HG03457 (cell line): ENCODE data around the gene OPALIN.
A peak's percentile ranks its signal among the peaks of the same experiment; 100 is the strongest.

Experiments used
- ATAC-seq: cut with Tn5 transposase; IDR thresholded peaks from one replicate; pipeline ENCODE4 v1.9.1; 2021; ENCODE audit warnings: moderate number of reproducible peaks; ENCODE audit not compliant: unreplicated experiment

The OPALIN gene, protein sequence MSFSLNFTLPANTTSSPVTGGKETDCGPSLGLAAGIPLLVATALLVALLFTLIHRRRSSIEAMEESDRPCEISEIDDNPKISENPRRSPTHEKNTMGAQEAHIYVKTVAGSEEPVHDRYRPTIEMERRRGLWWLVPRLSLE

DNA sequence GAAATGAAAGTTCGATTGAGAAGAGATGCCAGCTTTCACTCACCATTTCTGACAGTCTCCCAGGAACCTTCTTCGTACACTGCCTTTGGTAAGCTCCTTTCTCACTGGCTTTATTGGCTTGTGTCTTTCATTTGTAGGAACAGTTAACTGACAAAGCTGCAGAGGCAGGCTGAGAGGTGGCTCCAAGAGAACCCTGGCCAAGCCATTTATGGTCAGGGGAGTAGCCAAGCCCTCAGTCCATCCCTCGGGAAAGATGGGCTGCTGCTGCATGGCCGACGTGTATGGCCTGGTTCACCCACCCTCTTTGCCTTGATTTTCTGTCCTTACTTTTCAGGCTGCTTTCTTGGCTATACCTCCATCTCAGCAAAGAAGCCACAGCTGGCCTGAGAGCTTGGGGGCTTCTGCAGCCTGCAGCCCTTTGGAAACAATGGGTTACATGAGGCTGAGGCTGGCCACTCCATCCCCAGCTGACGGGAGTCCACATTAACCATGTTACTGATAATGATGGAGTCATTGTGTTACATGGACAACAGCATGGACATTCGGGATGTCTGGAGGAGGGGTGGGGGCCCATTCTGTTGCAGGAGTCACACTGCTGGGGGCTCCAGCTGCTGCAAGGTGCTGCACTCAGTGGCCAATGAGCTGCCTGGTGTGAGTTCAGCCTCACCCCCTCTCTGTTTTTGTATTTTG lies at the start of gene OPALIN:
OPALIN (minus strand) TSS at position 152 of the 690 bp plus-strand sequence; CDS start at position 46, 106 bp downstream.
- no peak for ATAC-seq

DNA sequence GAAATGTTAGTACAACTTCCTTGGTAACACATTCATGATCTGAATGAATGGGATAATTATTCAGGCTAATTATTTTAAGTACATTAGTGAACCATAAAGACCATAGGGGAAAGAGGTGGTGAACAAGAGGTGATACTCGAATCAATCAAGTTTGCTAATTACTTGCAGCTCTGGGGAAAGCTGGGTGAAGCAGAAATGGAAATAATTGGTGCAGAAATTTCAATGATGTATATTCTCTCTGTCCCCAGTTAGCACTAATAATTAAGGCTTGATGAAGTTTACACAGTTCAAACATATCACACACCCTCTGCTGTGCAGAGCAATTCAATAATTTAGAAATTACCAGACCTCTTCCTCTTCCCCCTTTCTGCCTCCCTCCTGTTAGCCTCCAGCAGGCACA lies 49.4 kb upstream of the OPALIN start:
- ATAC-seq, result no peak

DNA sequence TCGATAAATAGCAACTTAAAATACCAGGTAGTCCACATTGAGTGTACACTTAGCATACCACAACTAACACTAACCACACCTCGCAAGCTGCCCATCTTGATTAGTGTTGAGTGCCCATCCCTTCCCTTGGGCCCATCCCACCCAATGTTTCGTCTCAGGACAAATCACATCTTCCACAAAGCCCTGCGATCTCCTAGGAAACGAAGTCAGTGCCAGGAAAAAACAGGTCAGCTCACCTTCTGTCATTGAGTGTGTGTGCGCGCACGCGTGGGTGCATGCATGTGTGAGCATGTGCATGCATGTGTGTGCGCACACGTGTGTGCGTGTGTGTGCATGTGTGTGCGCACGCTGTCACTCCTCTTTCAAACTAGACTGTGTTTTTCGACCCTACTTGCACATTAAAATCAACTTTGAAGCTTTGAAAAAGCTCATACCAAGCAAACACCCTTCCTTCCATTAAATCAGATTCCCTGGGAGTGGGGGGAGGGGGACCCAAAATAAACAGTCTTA lies 48.8 kb upstream of the OPALIN start:
- ATAC-seq, result no peak

DNA sequence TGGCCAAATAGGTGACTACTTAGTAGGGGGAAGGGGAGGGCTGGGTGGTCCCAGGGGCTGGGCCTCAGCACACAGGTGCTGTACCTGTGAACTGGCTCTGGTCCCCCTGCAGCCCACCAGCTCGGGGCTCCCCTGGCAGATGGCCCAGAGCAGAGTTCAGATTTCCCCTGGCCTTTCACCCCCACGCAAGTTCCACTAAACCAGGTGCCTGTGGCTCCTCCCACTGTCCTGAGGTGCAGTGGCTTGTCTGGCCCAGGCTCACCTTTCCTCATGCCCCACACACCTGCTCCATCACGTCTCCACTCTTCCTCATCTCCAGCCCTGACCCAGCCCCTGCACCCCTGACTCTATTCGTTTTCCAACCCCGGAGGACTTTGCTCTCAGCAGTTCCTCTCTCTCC lies 47.3 kb upstream of the OPALIN start:
- no peak for ATAC-seq

DNA sequence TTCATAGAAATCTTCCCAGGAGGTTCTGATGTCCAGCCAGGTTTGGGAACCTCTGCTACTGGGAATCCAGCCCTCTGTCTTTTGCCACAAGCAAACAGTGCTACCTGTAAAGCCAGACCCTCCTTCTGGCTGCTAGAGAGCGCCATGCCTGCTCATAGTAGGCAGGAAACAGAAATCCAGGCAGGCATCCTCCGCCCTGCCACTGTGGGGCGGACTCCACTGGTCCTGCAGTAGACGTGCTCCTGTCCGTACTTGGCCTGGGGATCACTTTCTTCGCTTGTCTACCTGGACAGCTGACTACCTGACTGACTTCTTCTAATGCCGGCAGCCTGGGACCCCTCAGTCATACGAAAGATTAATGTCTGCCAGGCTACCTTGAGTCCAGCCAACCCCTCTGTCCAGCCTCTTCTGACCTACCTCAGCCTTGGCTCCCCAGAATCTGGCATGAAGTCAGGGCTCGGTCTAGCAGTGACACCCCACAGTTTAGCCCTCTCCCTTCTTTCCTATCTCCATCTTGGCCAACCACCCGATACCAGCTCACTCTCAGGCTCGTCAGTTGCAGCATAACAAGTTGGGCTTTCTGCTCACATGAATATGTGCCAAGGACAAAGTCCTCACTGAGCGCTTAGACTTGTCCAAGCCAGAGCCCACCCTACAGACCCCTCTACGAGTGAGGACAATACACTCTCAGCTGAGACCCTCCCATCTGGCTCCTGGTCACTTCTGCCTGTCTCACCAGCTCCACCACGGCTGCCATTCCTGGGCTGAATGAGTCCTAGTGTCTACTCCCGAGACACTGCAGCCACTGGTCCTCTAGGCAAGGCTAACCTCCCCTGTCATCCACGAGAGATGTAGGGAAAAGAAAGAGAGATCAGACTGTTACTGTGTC lies 43.9 kb upstream of the OPALIN start:
- no peak for ATAC-seq

DNA sequence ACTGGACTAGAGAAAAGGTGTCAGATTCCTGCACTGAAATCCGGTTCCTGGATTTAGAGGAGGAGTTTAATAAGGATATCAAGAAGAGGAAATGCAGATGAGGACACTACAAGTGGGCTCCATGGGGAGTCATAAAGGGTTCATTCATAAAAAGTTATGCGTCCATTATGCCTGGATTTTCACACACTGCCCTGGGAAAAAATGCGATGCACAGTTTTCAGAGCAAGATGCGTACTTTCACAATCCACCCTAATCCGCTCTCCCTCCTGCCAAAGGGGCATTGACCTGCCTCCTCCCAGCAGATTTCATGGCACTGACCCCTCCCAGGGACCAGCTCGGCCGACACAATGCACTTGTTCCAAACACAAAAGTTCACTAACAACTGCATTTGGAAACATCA lies 42.2 kb upstream of the OPALIN start:
- no peak for ATAC-seq

DNA sequence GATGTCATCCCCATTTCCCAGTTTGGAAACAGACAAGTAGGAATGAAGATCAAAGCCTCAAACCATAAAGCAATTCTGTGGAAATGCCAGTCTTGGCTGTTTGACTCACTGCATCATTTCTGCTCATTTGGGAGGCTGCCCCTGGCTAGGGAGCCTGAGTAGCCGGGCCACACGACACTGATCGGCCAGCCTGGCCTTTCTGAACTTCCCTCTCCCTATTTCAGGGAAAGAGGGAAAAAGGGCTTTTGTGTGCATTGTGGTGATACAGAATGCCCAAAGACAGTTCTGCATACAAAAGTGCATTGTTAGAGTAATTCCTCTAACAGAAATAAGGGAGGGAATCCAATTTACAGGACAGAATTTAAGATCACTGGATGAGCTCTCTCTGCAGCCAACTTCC lies 41.7 kb upstream of the OPALIN start:
- no peak for ATAC-seq

DNA sequence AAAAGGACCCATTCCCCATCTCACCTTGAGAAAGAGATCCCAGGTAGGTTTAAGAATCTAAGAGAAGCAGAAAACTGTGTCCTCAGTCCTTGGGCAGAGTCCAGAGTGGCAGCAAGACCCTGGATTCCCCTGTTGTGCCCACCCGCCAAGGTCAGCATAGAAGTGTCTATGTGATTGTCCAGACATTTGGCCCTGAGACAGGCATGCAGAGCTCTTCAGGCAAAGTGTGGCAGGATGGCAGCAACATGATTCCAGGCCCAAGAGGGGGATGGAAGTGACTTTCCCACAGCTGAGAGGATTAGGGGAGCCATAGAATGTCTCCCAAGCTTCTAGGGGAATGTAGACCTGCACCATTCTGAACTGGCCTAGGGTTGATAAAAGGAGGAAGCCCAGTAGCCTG lies 39.1 kb upstream of the OPALIN start:
- no peak for ATAC-seq

DNA sequence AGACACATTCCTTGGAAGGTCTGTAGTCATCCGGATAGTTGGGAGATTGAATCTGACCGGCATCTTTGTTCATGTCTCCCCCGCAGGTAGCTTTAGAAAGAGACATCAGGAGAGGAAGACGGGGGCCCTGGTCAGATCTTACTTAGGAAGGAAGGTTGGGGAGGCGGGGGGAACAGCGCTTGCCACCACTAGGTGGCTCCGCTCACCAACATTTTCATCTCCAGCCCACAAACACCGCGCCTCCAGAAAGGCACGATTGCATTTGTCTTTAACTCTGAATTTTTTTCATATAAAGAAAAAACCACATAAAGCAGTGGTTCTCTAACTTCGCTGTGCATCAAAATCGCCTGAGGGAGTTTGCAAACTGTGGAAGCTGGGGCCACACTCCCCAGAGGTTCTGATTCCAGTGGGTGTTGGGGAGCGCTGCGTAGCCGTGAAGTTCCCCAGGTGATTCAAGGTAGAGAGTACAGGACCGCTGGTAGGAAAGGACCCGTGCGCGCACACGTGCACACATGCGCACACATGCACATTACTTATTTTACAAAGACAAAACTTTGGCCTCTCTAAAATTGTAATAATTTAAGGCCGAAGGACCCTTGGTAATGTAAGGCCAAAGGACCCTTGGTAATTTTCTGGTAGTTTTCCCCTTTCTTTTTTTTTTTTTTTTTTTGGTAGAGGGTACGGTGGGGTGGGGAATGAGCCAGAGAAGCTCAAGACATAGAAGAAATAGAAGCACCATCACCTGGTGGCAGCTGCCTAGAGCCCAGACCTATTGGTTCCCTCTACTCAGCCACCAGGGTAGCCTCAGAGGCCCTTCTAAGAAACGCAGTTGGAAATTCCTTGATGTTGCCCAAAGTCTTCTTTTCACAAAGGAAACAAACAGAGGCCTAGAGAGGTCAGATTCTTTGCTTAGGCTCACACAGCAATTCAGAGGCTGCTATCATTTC lies 37.4 kb upstream of the OPALIN start:
- ATAC-seq, result no peak

DNA sequence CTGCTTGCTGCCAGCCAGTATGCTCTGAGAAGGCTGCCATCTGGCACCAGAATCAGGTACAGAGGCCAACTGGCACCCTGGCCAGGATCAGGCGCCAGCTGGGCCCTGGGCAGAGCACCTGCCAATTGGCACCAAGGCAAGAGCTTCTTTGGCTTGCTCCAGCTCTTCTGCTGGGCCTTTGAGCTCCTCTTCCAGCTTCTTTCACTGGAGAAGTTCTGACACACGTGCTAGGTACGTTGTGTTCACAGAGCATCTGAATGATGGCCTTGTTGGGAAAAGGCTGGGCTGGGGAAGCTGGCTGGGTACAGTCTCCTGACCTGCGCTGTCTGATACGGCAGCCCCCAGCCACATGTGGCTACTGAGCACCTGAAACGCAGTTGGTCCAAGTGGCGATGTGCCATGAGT lies 31.7 kb upstream of the OPALIN start:
- ATAC-seq, result no peak

DNA sequence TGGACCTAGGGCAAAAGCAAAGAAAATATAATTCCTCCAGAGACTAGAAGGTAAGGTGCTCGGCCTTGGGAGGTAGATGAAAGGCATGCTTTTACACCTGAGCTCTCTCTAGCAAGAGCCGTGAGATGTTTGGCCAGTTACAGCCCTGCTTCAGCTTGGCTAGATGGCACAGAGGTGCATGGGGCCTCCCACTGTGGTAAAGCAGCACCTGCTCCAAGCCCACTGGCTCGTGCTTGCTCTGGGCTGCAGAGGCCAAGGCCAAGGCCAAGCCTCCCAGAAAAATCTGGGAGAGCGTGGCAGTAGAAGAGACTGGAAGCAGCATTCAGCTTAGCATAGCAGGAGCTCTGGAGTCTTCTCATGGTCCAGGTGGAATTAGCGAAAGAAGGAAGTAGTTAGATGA lies 31.0 kb upstream of the OPALIN start:
- ATAC-seq, result no peak

DNA sequence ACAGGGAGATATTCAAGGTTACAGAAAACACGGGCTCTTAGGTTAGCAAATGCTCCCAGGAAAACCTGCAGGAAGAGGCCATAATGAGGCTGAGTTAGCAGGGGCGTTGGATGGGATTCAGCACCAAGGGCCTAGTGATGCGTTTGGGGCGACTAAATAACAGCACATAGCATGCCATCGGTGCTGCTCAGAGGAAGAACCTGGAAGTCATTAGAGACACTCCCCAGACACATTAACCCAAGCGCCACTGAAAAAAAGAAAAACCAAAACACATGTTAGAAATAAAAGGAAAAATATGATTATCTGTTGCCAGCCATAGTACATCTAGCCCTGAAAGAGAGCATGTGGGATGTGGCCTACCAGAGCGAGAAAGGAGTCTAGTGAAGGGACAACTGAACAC lies 28.8 kb upstream of the OPALIN start:
- ATAC-seq, result no peak

DNA sequence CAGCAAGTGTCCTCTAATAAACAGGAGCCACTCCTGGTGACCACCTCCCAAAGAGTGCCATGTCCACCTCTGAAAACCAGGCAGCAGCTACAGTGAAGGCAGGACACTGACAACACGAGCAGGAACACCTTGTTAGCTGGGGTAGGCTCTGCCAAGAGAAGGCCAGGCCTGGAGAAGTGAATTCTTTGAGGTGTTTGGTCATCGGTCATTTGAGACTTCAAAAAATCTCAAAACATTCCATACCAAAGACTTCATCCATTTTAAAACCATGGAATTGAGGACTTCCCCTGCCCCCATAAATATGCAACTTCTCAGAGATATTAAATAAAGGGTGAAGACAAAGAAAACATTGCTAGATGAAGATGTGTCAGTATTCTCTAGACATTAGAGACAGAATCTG lies 28.4 kb upstream of the OPALIN start:
- ATAC-seq, result no peak

DNA sequence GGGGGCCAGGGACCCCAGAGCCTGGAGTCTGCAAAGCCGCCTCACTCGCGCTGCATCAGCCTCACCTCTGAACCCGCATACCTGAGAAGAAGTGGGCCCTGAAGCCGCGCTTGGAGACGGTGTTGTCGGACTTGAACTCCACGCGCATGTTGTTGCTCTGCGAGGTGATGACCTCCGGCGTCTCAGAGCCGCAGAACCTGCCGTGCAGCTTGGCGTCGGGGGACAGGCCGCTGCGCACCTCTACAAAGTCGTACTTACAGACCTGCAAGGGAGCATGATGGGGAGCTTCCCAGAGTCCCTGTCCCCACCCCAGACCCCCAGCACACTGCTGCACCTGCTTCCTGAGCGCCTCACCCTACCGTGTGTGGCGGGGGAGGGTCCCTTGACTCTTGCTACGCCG lies 25.7 kb upstream of the OPALIN start:
- ATAC-seq, result no peak

DNA sequence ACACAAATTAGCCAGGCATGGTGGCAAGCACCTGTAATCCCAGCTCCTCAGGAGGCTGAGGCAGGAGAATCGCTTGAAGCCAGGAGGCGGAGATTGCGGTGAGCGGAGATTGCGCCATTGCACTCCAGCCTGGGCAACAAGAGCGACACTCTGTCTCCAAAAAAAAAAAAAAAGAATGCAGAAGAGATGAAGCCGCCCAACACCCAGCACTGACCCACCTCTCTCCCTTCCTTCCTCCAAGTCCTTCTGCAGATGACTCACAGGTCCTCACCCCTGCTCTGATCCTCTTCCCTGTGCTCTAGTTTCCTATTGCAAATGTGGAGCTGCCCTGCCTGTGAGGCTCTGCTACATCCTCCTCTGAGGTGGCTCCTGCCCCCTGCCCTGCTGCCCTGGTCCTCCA lies 22.0 kb upstream of the OPALIN start:
- ATAC-seq, result no peak

DNA sequence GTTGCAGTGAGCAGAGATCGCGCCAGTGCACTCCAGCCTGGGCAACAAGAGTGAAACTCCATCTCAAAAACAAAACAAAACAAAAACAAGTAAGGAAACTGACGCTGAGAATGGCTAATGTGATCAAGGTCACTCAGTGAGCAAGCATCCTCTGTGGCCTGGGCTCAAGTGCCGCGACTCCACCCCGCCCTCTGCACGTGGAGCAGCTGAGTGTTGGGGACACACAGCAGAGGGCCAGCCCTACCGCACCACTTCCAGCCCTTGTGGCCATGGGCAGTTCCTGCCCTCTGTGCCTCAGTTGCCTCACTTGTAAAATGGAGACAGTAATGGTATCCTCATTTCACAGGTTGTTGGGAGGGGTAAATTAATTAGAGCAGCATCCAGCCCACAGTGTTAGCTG lies 21.0 kb upstream of the OPALIN start:
- ATAC-seq, result no peak

DNA sequence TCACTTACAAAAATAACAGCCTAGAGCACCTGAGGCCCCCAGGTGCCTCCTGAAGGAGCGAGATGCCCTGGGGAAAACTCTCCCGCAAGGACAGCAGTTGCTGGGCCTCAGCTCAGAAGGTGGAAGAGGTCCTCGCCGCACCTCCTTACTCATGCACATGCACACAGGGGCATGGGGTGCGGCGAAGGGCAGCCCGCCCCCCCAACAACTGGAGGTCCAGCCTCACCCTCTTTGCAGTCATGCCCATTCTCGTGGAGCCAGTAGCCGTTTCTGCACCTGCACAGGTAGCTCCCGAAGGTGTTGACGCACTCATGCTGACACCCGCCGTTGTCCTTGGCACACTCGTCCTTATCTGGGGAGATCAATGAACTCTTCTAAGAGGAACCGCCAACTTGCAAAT lies 19.9 kb upstream of the OPALIN start:
- no peak for ATAC-seq

DNA sequence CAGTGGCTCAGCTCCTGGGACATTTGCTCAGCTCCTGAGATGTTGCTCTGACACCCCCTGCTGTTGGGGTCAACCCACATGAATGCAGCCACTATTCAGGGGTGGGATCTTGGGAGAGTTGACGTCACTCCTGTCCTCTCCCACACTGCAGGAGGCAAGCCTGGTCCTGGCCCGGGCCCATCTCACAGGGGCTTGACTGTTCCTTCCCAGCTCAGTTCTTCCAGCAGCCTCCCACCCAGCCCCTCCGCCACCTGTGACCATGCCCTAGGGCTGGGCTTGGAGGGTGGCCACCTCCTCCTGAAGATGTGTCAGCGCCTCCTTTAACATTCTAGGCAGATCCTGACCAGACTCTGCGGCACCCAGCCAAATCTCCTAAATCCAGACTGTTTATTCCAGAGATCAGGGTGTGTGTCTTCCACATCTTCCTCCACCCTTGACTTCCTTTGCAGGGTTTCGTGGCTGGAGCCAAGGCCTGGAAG lies 19.1 kb upstream of the OPALIN start:
- ATAC-seq, result no peak

DNA sequence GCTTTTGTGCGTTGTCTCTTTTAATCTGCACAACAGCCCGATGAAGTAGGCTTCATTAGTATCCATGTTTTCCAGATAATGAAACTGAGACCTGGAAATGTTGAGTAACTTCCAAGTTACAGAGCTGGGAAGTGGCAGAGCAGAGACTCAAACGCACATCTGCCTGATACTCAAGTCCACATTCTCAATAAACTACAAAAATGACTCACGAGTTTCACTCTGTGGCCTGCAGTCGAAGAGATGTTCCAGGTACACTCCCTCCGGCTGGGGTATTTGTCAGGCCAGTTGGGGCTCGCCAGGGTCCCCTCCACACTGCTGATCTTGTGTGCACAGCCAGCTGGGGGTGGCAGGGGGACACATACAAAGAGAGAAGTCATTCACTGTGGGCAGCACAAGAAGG lies 17.7 kb upstream of the OPALIN start:
- ATAC-seq, result no peak

DNA sequence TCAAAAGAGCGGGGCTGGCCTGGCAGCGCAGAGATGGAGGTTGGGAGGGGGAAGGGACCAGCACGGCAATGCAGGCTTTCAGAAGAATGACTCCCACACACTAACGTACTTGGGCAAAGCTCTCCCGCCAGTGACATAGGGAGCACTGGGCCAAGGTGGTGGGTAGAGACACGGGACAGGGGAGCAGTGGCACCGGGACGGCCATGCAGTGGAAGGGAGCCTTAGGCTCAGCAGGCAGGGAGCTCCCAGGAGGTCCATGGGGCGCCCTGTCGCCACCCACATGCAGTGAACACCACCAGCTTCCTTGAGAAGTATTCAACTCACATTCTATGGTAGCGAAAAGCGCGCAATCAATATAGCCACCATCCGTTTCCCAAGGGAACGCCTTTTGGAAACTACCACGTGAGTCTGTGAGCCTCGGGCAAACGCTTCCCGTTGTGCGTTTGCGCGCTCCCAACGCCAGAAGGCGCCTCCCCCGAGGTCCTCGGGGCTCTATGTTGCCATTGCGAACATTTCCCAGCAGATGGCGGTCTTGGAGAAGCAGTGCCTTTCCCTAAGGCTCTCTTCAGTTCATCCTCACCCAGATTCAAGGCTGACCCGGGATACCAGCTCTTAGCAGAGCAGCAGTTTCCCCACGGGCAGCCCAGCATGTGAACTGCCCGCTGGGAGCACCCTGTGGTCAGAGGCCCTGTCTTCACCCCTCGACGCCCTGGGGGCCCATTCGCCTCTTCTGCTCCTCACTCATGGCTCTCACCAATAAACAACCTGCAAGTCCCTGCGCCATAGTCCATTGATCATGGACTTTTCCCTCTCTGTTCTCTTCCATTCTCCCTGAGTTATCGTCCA lies 16.4 kb upstream of the OPALIN start:
- peak; percentile 52 for ATAC-seq
